Hepatocyte (in vitro differentiated cells): ENCODE data around the gene INTS3. TPM values are rescaled to one million over a fixed set of nuclear protein-coding genes. Genes with fewer than 3 reads are reported as not detected.

Experiments used
- DNase-seq: peaks from one replicate; pipeline ENCODE4 v3.0.0-alpha.2; 2016; ENCODE audit warnings: low spot score
- H2AFZ ChIP-seq: fragments of 200-600 bp; sonication (generic); 2 replicates; pipeline ENCODE4 v1.6.0; 2016; ENCODE audit warnings: antibody characterized with exemption, mild to moderate bottlenecking
- H3K27ac ChIP-seq: fragments of 200-600 bp; sonication (generic); 2 replicates; pipeline ENCODE4 v1.5.1; 2016; ENCODE audit warnings: mild to moderate bottlenecking
- H3K27me3 ChIP-seq: fragments of 200-600 bp; sonication (generic); 2 replicates; pipeline ENCODE4 v1.6.1; 2016
- H3K36me3 ChIP-seq: fragments of 200-600 bp; sonication (generic); replicated peaks from 2 replicates; pipeline ENCODE4 v1.5.1; 2016; ENCODE audit warnings: low read depth; ENCODE audit not compliant: insufficient read depth
- H3K4me1 ChIP-seq: fragments of 200-600 bp; sonication (generic); 2 replicates; pipeline ENCODE4 v1.5.1; 2016; ENCODE audit warnings: mild to moderate bottlenecking, moderate library complexity; ENCODE audit not compliant: insufficient read depth
- H3K4me2 ChIP-seq: fragments of 200-600 bp; sonication (generic); 2 replicates; pipeline ENCODE4 v1.6.0; 2016
- H3K4me3 ChIP-seq: fragments of 200-600 bp; sonication (generic); 2 replicates; pipeline ENCODE4 v1.5.1; 2016; ENCODE audit warnings: mild to moderate bottlenecking
- H3K79me2 ChIP-seq: fragments of 200-600 bp; sonication (generic); 2 replicates; pipeline ENCODE4 v1.6.0; 2017; ENCODE audit warnings: mild to moderate bottlenecking
- H3K9me2 ChIP-seq: fragments of 200-600 bp; sonication (generic); replicated peaks from 2 replicates; pipeline ENCODE4 v1.6.0; 2017; ENCODE audit warnings: mild to moderate bottlenecking; ENCODE audit not compliant: insufficient read depth
- H3K9me3 ChIP-seq: fragments of 200-600 bp; sonication (generic); 2 replicates; pipeline ENCODE4 v1.5.1; 2016; ENCODE audit warnings: low read depth, mild to moderate bottlenecking
- H4K20me1 ChIP-seq: fragments of 200-600 bp; sonication (generic); 2 replicates; pipeline ENCODE4 v1.6.0; 2016; ENCODE audit warnings: mild to moderate bottlenecking; ENCODE audit not compliant: insufficient read depth, poor library complexity, severe bottlenecking
- EZH2 ChIP-seq: fragments of 200-600 bp; sonication (generic); IDR thresholded peaks from 2 replicates; pipeline ENCODE4 v1.6.1; 2016; ENCODE audit warnings: antibody characterized with exemption, mild to moderate bottlenecking, borderline replicate concordance
- EZH2phosphoT487 ChIP-seq: fragments of 200-600 bp; sonication (generic); IDR thresholded peaks from one replicate; pipeline ENCODE4 v1.6.1; 2018; ENCODE audit warnings: antibody characterized with exemption, mild to moderate bottlenecking, low read depth, moderate library complexity; ENCODE audit not compliant: unreplicated experiment, severe bottlenecking
- WGBS: methylation state at CpG from one replicate; pipeline ENCODE4 v1.1.6; 2016; ENCODE audit warnings: low lambda C conversion rate; ENCODE audit errors: missing lambda C conversion rate; 5-methylcytosine and 5-hydroxymethylcytosine counted together
- polyA plus RNA-seq: library from polyadenylated mRNA; unstranded; fragments of >200 nt; fragmentation: Nextera tagmentation; extraction: Ambion mirVana; gene quantifications from 2 replicates; pipeline ENCODE4 v1.2.1, GENCODE V29; 2016
- total RNA-seq: library from RNA; depleted of rRNA; stranded (reverse); fragments of >200 nt; gene quantifications from 2 replicates; pipeline ENCODE4 v1.2.3, GENCODE V29; 2014
- TF ChIP-seq, protein P1 (sequence below): fragments of 200-600 bp; sonication (generic); IDR thresholded peaks from 2 replicates; pipeline ENCODE4 v1.5.1; 2016; ENCODE audit warnings: antibody characterized with exemption, mild to moderate bottlenecking; ENCODE audit not compliant: poor library complexity

The INTS3 gene
- total and polyA plus RNA-seq, 2 experiments from 2014 or later, result 37.1 to 42.3 TPM

DNA sequence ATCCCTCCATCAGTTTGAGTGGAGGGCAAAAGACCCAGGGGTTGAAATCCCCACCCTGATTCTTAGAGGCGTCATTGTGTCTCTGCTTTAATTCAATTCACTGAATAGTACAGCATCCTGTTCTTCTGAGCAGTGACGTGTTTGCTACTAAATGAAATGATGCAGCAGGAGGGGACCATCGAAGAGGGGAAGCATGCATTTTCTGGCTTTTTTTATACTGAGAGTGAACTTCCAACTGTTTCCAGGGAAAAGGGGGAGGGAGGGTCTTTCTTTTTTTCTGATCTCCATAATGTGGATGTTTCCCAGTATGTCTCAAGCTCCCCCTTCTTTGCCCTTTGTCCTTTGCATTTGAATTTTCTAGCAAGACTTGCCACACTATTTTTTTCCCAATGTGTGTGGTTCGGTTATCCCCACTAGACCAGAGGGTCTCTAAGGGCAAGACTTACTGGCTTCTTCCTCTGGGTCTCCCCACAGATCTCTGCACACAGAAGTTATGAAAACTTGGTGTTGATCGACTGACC, 2.7 kb downstream of the INTS3 start:
- WGBS, result 71% methylated on average over 5 of the region's 5 CpGs
- Histone ChIP-seq H4K20me1 (no peaks in the 10 kb centered on the region), H3K36me3 (no peaks in the 10 kb centered on the region), H3K4me1 (peaks cover 21% of the 10 kb centered on the region), H3K9me3 (no peaks in the 10 kb centered on the region), H3K79me2 (peaks cover 57% of the 10 kb centered on the region), H3K4me2 (peak overlapping the region; percentile 89), H3K4me3 (no peak overlapping the region), H2AFZ (no peak overlapping the region), H3K27ac (peak overlapping the region; percentile 55), H3K9me2 (no peaks in the 10 kb centered on the region), H3K27me3 (no peaks in the 10 kb centered on the region)
- DNase-seq, result no peak
- no peak for TF ChIP-seq EZH2
- TF ChIP-seq EZH2phosphoT487, result no peak
- TF ChIP-seq, protein P1, sequence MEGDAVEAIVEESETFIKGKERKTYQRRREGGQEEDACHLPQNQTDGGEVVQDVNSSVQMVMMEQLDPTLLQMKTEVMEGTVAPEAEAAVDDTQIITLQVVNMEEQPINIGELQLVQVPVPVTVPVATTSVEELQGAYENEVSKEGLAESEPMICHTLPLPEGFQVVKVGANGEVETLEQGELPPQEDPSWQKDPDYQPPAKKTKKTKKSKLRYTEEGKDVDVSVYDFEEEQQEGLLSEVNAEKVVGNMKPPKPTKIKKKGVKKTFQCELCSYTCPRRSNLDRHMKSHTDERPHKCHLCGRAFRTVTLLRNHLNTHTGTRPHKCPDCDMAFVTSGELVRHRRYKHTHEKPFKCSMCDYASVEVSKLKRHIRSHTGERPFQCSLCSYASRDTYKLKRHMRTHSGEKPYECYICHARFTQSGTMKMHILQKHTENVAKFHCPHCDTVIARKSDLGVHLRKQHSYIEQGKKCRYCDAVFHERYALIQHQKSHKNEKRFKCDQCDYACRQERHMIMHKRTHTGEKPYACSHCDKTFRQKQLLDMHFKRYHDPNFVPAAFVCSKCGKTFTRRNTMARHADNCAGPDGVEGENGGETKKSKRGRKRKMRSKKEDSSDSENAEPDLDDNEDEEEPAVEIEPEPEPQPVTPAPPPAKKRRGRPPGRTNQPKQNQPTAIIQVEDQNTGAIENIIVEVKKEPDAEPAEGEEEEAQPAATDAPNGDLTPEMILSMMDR, result no peak

DNA sequence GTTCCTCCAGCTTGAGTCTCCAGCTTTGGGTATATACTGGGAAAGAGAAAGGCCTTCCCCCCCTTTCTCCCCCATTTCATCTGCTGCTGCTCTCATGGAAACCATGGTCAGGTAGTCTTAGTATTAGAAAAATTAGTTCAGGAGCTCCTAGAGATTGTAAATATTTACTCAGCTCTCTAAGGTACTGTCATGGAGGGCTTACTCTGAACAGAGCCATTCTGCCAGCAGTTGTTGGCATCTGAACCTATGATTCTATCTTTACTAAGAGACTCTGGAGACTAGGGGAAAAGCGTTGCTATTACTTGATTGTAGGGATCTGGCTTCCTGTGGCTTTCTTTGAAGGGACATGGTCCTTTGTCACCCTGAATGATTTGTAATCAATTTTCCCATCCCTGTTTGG, 6.1 kb downstream of the INTS3 start:
- H2AFZ ChIP-seq, result no peak overlapping the region
- no peak overlapping the region for H3K4me3 ChIP-seq
- no peaks in the 10 kb centered on the region for H3K9me3 ChIP-seq
- H3K4me2 ChIP-seq, result no peak overlapping the region
- H3K79me2 ChIP-seq, result peaks cover 60% of the 10 kb centered on the region
- no peaks in the 10 kb centered on the region for H3K27me3 ChIP-seq
- no peaks in the 10 kb centered on the region for H3K36me3 ChIP-seq
- no peaks in the 10 kb centered on the region for H3K9me2 ChIP-seq
- H3K27ac ChIP-seq, result no peak overlapping the region
- no peak for DNase-seq
- WGBS, result 89% methylated on average over 1 of the region's 1 CpG
- H4K20me1 ChIP-seq, result no peaks in the 10 kb centered on the region
- peaks cover 19% of the 10 kb centered on the region for H3K4me1 ChIP-seq
- TF ChIP-seq EZH2phosphoT487 (no peak), EZH2 (no peak)
- TF ChIP-seq, protein P1, result no peak

DNA sequence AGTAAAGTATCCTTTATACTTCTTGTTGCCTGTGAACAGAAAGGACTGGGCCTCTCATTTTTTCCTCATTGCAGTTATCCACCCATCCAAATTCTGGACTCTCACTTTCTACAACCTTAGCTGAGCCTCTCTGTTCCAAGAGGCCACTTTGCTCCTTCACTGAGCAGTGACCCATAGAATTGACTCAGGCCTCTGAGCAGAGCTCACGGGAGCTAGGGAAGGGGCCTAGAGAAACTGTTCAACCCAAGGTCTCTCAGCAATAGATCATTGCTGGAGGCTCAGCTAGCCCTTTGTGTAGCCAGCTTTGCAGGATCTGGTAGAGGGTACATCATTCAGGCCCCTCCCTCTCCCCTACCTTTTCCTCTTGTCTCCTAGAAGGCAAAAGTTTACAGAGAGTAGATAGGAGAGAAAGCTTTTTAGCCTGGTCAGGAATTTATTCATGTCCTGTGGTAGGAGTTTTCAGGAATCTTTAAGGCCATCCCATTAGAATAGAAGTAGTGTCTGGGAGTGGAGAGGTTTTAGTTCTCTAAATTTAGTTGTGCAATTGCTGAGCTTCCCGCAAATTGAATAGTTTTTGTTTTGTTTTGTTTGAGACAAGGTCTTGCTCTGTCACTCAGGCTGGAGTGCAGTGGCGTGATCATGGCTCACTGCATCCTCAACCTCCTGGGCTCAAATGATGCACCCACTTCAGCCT, 6.7 kb downstream of the INTS3 start:
- no peak overlapping the region for H3K27ac ChIP-seq
- H4K20me1 ChIP-seq, result no peaks in the 10 kb centered on the region
- H3K9me2 ChIP-seq, result no peaks in the 10 kb centered on the region
- no peak for DNase-seq
- H3K36me3 ChIP-seq, result no peaks in the 10 kb centered on the region
- H3K4me2 ChIP-seq, result no peak overlapping the region
- no peak overlapping the region for H3K4me3 ChIP-seq
- no peaks in the 10 kb centered on the region for H3K9me3 ChIP-seq
- H3K79me2 ChIP-seq, result peaks cover 54% of the 10 kb centered on the region
- no peaks in the 10 kb centered on the region for H3K27me3 ChIP-seq
- H2AFZ ChIP-seq, result no peak overlapping the region
- 72% methylated on average over 3 of the region's 3 CpGs for WGBS
- H3K4me1 ChIP-seq, result peaks cover 14% of the 10 kb centered on the region
- TF ChIP-seq EZH2phosphoT487 (no peak), EZH2 (no peak)
- TF ChIP-seq, protein P1, result no peak
